Testis (tissue), 3 donors: ENCODE measurements around the gene RAB29. TPM values are rescaled to one million over a fixed set of nuclear protein-coding genes. Genes with fewer than 3 reads are reported as not detected.

Experiments
- DNase-seq: peaks from one replicate; pipeline ENCODE4 v3.0.0-alpha.2; 2019
- H3K27ac ChIP-seq, 2 donors: fragments of 200-600 bp; sonication (generic); one replicate each; pipeline ENCODE4 v1.5.1; 2019
- H3K27me3 ChIP-seq: fragments of 200-600 bp; sonication (generic); one replicate; pipeline ENCODE4 v1.5.1; 2019
- H3K36me3 ChIP-seq: fragments of 200-600 bp; sonication (generic); one replicate; pipeline ENCODE4 v1.5.1; 2017; ENCODE audit warnings: low read depth; ENCODE audit errors: missing control alignments
- H3K4me1 ChIP-seq: fragments of 200-600 bp; sonication (generic); one replicate; pipeline ENCODE4 v1.5.1; 2019
- H3K4me3 ChIP-seq, 2 donors: fragments of 200-600 bp; sonication (generic); one replicate each; pipeline ENCODE4 v1.5.1; 2017 to 2019
- H3K9me3 ChIP-seq: fragments of 200-600 bp; sonication (generic); one replicate; pipeline ENCODE4 v1.5.1; 2017
- CTCF ChIP-seq, 3 experiments: fragments of 450-650 bp in 2 of 3; fragments of 200-600 bp in 1 of 3; sonication (generic) in 1 of 3; IDR thresholded peaks; one replicate each; pipeline ENCODE4 v1.5.1; 2016 to 2019; ENCODE audit warnings: antibody characterized with exemption in 3 of 3, mild to moderate bottlenecking in 2 of 3, moderate library complexity in 1 of 3
- POLR2A ChIP-seq: fragments of 450-650 bp; IDR thresholded peaks from one replicate; pipeline ENCODE4 v1.6.1; 2017; ENCODE audit warnings: antibody characterized with exemption, mild to moderate bottlenecking, moderate library complexity
- WGBS, 2 donors: methylation state at CpG; one replicate each; pipeline ENCODE4 v1.1.5; 2018; 5-methylcytosine and 5-hydroxymethylcytosine counted together
- intact Hi-C: fragments of 100-400 bp; cut with DNase I; formaldehyde crosslinking; loops from one replicate; pipeline ENCODE4 v1.15.1; 2023; ENCODE audit warnings: low total_unique reads
- polyA plus RNA-seq: library from polyadenylated mRNA; stranded (reverse); fragments of 350-450 nt; fragmentation: Illumina TruSeq; extraction: RNeasy Lipid Tissue Mini Kit (QIAGEN cat#74804); gene quantifications from one replicate; pipeline ENCODE4 v1.2.3, GENCODE V29; 2014; ENCODE audit warnings: low read depth, low replicate concordance; ENCODE audit not compliant: insufficient read depth
- total RNA-seq, 2 donors: library from RNA; depleted of rRNA; stranded (reverse); fragments of >200 nt; gene quantifications; one replicate each; pipeline ENCODE4 v1.2.3, GENCODE V29; 2016

RAB29 gene
- total and polyA plus RNA-seq, 3 donors from 2014 or later, result 7.4 to 10.8 (median 8.3) TPM

- 1% methylated on average over 20 to 26 of the region's 27 CpGs for WGBS, 2 donors
- peak; percentile 100 for DNase-seq
- Histone ChIP-seq H3K4me1 (peaks cover 22% of the 10 kb centered on the region), H3K36me3 (no peaks in the 10 kb centered on the region), H3K27ac (peak within 1 kb of the TSS; percentile 98 to 99), H3K27me3 (no peaks in the 10 kb centered on the region), H3K9me3 (no peaks in the 10 kb centered on the region), H3K4me3 (peak within 1 kb of the TSS; percentile 94 to 97)
- peak; percentile 36 for TF ChIP-seq POLR2A
- TF ChIP-seq CTCF (IDR thresholded peaks at IDR 0.05), result peak in 2 of 3 experiments; percentile 13 to 35
- intact Hi-C loops, result no loop called here
These were observed 24.9 kb downstream of the RAB29 start, which contains the start of gene NUCKS1 for GRCh38 chr1:205750138-205751035. Gene NUCKS1 (minus strand): TSS chr1:205750182. CDS start chr1:205749973, 209 bp downstream.

- intact Hi-C loops, result no loop called here
- peak overlapping the region; percentile 98 to 99 for H3K27ac ChIP-seq
These were observed 25.8 kb downstream of the RAB29 start for GRCh38 chr1:205749234-205750137.

DNA sequence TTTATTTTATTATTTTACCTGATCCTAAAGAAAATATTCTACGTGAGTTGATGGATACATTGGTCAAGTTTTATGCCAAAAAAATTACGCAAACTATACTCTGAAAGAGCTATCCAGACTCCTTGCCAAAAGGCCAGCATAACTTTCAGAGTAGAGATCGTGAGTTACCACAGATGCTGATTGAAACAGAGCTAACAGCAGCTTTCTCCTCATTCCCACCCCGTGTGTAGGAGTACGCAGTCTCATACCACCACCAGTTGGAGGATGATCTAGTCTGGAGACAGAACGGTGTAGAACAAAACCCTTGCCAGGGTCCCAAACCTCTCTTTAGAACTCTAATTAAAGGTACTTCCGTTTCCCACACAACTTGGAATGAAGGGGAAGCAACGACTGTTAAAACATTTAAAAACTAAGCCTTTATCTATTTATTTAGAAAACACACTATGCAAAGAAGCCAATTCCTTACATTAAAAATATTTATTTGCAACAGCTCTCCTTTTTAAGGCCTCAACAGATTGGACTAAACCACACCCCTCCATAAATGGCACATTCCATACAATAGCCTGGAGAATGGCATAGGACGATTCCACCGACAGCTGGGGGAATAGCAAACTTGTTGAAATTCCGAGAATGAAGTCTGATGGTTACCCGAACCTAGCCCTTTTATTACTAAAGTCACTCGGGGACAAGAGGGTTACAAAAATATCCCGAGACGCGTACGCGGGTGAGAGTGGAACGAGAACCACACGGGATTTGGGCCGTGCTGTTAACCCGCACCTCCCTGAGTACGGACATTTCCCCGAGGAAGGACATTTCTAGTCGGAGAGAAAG, 26.7 kb downstream of the RAB29 start:
- DNase-seq, result peak; percentile 39

More at GRCh38 chr1:205749234-205750137, 25.8 kb downstream of the RAB29 start:
- TF ChIP-seq CTCF (IDR thresholded peaks at IDR 0.05) (peak in 1 of 3 experiments; percentile 11), POLR2A (no peak)
- Histone ChIP-seq H3K4me3 (peak overlapping the region; percentile 94 to 97), H3K36me3 (no peaks in the 10 kb centered on the region), H3K9me3 (no peaks in the 10 kb centered on the region), H3K4me1 (peaks cover 26% of the 10 kb centered on the region), H3K27me3 (no peaks in the 10 kb centered on the region)
- WGBS, 2 donors, result 1 to 2% methylated on average over 31 to 32 of the region's 81 CpGs
- peak; percentile 96 for DNase-seq

DNA sequence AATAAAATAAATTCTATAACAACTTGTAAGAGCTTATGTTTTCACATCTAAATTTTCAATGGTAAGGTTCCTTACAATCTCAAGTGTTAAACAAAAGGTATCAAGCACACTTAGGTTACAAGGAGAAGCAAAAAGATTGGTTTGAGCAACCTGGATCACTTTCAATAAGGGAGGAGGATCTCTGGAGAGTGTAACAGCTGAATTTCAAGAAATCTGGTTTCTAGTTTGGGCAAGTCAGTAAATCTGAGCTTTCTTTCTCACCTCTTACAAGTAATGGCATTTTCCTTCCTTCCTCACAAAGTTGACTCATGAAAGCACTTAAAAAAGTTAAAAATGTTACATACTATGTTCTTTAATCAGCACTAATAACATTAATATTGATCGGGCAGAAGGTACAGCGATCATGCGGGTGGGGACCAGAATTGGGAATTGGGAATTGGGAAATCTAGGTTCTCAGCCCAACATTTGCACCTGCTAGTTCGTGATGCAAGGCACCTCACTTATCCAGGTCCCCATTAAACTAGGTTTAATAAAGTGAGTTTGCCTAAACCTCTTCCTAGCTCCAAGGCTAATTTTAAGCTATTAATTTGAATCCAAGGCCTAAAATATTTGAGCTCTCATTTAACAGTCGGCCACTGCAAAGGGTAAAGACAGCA, 28.4 kb downstream of the RAB29 start:
- H3K27ac ChIP-seq, result peak overlapping the region in 1 of 2 donors; percentile 42
- 34 to 40% methylated on average over 5 of the region's 5 CpGs for WGBS, 2 donors
- no peaks in the 10 kb centered on the region for H3K9me3 ChIP-seq
- no peaks in the 10 kb centered on the region for H3K36me3 ChIP-seq
- intact Hi-C loops, result no loop called here
- DNase-seq, result no peak
- no peak overlapping the region for H3K4me3 ChIP-seq
- TF ChIP-seq CTCF (IDR thresholded peaks at IDR 0.05) (no peak), POLR2A (no peak)
- no peaks in the 10 kb centered on the region for H3K27me3 ChIP-seq
- H3K4me1 ChIP-seq, result peaks cover 29% of the 10 kb centered on the region

More for the DNA sequence above, 26.7 kb downstream of the RAB29 start:
- Histone ChIP-seq H3K36me3 (no peaks in the 10 kb centered on the region), H3K27me3 (no peaks in the 10 kb centered on the region), H3K27ac (peak overlapping the region; percentile 98 to 99), H3K9me3 (no peaks in the 10 kb centered on the region), H3K4me3 (peak overlapping the region; percentile 94 to 97), H3K4me1 (peaks cover 26% of the 10 kb centered on the region)
- no peak for TF ChIP-seq POLR2A
- 1% methylated on average over 25 of the region's 25 CpGs for WGBS, 2 donors
- intact Hi-C loops, result no loop called here
